D721Med (cell line): ENCODE measurements around the gene AK5.
"Not testable (repeated sequence)": the region's sequence is repeated elsewhere in the genome, so short reads cannot be mapped to it uniquely, and the experiment has no call there.

Experiments
- DNase-seq: peaks from one replicate; pipeline ENCODE4 v3.0.0; 2011; ENCODE audit warnings: low spot score; ENCODE audit not compliant: insufficient read length
- FAIRE-seq: peaks from 2 replicates; lab custom pipeline; 2011; peaks lifted over from hg19 to GRCh38; lab: Jason Lieb, UNC
- CTCF ChIP-seq: IDR thresholded peaks from 2 replicates; pipeline ENCODE4 v1.5.1; 2012; ENCODE audit warnings: mild to moderate bottlenecking, control low read depth; ENCODE audit not compliant: insufficient read depth; ENCODE audit errors: missing control alignments

Gene AK5

DNA sequence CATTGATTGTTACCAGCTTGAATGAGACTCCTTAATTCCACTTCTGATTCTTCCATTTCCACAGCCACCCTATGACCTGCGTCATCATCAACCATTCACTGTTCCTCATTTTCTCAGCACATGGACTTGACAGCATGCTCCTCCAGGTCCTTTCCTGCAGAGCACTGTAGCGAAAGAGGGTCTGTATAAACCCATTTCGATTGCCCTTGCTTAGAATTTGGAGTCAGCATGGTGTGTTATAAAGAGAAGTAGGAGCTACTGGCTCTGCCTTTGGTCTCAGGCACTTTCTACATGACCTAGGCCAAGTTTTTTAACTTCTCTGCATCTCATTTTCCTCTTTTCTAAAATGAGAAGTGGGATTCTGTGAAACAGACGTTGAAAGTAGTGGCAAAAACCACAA lies 133.8 kb downstream of the AK5 start:
- no peak for TF ChIP-seq CTCF
- DNase-seq (no peak), FAIRE-seq (no peak)

DNA sequence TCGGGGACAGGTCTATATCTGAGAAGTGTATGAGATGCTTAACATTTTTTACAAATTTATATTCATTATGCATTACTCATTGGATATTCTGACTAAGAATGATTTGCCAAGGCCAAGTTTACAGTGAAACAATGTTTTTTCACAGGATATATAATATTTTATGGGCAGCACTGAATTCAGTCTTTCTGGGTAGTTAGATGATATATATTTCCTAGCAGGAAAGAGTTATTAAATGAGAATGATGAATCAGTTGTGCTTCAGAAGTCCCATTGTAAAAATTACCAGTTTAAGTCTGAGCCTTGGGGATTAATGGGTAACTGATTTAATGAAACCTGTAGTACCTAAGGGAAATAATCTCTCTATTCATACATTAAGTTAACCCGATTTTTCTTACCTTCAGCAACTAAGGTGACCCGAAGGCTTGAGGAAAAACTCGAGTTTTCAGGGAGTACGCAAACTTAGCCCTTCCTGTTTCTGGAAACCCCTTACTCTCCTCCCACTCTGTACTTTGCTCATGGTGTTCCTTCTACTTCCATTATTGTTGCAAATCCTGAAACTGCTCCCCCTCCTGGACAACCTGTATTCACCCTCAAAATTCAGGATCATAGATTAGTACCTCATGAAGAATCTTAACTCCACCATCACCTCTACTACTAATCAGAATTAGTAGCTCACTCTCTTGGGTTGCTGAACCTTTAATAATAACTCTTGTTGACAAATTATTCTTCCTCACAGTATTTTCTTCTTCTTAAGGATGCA lies 135.1 kb downstream of the AK5 start:
- peak; percentile 30 for TF ChIP-seq CTCF
- DNase-seq = no peak
- no peak for FAIRE-seq

- not testable (repeated sequence) for DNase-seq, FAIRE-seq
Measured at GRCh38 chr1:77418055-77418454, 136.2 kb downstream of the AK5 start.

GRCh38 chr1:77421504-77422233 lies 139.8 kb downstream of the AK5 start:
- no peak for FAIRE-seq
- no peak for TF ChIP-seq CTCF
- no peak for DNase-seq

GRCh38 chr1:77424236-77424635 lies 142.4 kb downstream of the AK5 start:
- DNase-seq = no peak
- FAIRE-seq = no peak
- TF ChIP-seq CTCF = no peak

GRCh38 chr1:77428068-77428467 lies 146.2 kb downstream of the AK5 start:
- DNase-seq = no peak
- no peak for FAIRE-seq
- no peak for TF ChIP-seq CTCF

- DNase-seq = no peak
- FAIRE-seq = no peak
- TF ChIP-seq CTCF = no peak
Measured at GRCh38 chr1:77430966-77431690, 149.3 kb downstream of the AK5 start.
